DMS153 (cell line): ENCODE measurements around the gene SIGLEC10.

Experiments
- DNase-seq: peaks from one replicate; lab custom pipeline; 2025; lab: John Stamatoyannopoulos, UW

Gene SIGLEC10

DNA sequence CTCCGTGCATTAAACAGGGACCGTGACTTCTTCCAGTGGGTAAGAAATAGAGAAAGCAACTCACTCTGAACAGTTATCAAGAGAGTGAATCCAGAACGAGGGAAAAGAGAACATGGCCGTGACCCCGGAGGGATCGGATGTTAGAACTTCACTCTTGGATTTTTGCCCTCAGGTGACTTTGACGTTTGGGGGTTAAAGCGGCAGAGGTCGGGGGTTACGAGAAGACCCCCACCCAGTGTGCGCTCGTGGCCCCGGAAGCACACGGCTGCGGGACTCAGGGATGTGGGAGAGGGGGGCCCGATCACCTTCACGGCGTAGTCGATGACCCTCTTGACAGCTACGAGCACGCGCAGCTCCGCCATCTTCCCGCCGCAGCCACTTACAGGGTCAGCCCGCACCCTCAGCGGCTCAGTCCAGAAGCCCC is 51.5 kb downstream of the SIGLEC10 start, which contains the start of gene ETFB:
Gene ETFB, minus strand, starts transcription at position 424 of the 424 bp plus-strand sequence. Its CDS starts 62 bp downstream, at position 362.
- DNase-seq, result no peak

DNA sequence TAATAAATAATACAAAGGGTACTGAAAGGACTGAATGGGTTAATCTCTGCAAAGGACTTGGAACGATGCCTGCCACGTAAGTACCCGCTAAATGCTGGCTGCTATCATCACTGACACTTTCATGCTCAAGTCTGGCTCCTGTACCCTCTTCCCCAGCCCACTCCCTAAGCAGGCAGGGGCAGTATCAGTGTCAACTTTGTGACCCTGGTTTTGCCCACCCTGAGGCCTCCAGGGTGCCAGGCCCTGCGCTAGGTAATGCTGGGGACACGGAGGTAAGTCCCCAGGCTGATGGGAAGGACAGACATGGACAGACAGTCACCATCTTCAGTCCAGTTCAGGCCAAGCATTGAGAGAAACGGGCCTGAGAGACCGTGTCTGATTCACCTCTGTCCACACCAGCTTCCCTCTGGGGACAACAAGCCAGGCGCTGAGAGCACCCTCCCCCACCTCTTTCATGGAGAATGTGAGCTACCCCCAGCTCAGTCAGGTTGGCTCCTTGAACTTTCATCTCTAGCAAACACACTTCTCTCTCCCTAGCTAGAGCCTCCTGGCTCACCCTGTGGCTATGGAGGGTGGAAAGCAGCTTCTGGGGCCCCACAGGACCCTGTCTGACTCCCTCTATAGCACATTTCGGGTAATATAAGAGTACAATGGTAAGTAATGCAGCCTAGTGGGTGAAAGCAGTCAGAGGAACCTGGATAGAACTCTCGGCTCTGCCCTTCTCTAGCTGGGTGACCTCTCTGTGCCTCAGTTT is 52.1 kb downstream of the SIGLEC10 start:
- no peak for DNase-seq

DNA sequence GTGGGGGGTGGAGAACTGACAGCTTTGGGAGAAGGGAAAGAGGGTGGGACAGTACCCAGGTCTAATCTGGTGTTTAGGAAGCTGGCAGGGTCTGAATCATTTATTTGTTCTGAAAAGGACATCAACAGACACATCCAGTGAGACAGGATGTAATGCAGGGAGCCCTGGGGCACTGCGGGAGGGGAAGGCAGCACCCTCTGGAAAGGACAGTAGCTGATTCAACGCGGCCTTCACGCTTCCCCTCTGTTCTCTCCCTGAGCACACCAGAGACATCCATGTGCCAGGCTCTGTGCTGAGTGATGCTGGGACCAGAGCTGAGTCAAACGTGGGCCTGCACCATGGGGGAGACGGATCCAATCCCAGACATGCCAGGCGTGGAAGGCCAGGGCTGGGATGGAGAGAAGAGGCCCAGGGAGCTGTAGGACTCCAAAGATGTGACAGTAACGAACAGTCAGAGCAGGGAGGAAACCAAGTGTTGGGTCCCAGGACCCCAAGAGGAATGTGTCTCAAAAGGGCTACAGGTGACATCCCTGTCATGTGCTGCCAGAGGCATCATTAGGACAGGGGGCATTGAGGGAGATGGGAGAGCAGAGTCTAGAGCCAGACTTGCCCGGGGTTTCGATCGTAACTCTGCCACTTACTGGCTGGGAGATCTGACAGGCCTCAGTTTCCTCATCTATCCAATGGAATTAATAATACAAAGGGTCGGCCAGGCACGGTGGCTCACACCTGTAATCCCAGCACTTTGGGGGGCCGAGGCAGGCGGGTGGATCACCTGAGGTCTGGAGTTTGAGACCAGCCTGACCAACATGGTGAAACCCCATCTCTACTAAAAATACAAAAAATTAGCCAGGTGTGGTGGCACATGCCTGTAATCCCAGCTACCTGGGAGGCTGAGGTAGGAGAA is 53.0 kb downstream of the SIGLEC10 start:
- no peak for DNase-seq

DNA sequence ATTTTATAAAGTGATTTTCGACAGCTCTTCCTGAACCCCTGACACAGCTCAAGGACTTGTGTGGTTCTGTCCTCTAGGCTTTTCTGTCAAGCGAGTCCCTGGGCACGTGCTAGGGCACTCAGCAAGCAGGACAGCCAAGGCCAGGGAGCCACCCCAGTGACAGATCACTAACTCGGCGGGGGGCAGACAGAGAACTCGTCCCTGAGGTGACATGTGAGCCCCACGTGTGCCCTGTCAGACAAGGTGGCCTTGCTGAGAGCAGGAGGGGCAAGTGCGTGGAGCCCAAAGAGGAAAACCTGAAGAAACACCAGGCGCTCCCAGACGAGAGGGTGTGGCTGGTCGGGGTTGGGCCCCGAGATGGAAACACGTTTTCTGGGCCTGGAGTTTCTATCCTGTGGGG is 56.2 kb downstream of the SIGLEC10 start:
- DNase-seq, result no peak
